Activated CD4-positive, CD25-positive, alpha-beta regulatory T cell treated with anti-CD3 and anti-CD28 coated beads, Interleukin-2, amount 50 U/mL, for 16 hours (primary cell): Measurements from ENCODE around the gene RALBP1.

Source experiments
- DNase-seq: peaks from one replicate; pipeline ENCODE4 v3.0.0-alpha.2; 2020; ENCODE audit warnings: low read depth, low spot score

The RALBP1 gene

GRCh38 chr18:9507565-9508088 is 32.3 kb downstream of the RALBP1 start:
- DNase-seq = no peak

DNA sequence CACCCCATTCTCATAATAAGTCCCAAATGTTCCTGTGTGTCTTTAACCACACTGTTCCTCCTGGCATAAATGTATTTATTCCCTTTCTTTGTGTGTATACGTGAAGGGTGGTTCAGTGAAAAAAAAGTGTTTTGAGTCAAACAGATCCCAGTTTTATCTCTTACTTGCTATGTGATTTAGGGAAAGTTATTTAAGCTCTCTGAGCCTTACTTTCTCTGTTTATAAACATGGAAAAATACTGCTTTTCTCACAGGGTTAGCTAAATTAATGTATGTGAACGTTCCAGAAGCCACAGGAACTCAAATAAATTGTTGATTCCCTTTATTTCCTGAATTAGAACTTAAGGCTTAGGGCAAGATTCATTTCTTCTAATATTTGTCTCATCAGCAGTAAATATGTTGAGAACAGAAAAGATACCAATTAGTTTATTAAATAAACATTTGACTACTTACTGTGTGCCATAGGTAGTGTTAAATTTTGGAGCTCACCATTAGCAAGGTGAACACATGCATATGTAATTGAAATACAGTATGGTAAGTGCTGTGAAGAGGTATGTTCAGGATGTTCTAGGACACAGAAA is 33.2 kb downstream of the RALBP1 start:
- DNase-seq = no peak

DNA sequence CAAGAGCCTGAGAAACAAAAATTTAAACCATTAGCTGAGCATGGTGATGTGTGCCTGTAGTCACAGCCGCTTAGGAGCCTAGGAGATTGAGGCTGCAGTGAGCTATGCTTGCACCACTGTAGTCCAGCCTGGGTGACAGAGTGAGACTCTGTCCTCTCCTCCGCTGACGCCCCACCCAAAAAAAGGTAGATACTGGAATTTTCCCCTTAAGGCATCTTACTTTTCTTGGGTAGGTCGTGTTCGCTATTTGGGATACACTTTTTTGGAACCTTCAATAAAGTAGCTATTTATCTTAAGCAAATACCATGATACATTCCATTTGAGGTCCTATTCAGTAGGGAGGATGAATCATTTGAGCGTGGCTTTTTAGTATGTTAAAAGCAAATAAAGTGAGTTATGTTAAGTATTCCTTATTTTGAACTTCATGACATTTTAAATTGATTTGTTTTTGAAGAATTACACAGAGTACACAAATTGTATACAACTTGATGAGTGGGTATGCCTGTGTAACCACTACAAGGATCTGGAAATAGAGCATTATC is 38.7 kb downstream of the RALBP1 start:
- DNase-seq = no peak

GRCh38 chr18:9516437-9517064 is 41.2 kb downstream of the RALBP1 start:
- no peak for DNase-seq

DNA sequence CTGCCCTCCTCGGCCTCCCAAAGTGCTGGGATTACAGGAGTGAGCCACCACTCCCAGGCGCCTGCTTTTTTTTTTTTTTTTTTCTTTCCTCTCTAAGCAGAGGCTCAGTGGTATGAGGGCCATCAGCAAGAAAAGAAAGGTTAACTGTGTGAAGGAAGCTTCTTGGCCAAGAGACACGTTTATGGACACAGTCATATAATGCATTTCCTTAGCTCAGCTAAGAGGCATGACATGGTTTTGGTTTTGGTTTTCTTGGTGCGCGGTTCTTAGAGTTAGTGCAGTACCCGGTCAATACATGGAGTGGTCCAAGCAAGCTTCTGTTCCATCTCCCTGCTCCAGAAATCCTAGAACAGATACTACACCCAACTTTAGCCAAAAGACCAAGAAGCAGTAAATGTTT is 42.6 kb downstream of the RALBP1 start:
- no peak for DNase-seq

DNA sequence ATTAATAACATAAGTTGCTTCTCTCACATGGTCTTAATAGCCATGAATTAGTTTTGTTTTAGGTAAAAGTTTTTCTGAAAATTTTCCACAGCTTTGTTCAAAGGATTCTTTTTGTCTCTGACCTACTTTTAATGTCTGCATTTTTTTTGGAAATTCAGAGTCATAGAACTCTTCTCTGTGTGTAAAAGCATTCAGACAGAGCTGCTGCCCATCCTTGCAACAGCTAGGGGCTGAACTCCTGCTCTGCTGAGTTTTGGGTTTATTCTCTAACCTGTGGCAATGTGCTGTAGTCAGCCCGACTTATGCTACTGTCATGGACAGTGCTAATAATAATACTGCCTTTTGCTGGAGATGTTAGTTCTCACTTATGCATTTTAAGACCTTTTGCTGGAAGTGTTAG is 44.1 kb downstream of the RALBP1 start:
- DNase-seq = no peak

DNA sequence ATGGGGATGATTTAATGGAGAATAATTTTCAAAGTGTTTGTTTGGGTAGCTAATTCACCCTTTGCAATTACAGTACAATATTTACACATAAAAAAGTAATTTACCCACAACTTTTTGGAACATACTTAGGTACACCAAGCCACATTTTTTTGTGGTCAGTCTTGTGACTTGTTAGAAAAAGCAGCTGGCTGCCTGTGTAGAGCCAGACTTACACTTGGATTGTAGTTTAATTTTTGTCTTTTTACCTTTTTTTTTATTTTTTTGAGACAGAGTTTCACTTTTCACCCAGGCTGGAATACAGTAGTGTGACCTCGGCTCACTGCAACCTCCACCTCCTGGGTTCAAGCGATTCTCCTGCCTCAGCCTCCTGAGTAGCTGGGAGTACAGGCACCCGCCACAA is 45.4 kb downstream of the RALBP1 start:
- DNase-seq = no peak

GRCh38 chr18:9521770-9522169 is 46.5 kb downstream of the RALBP1 start:
- no peak for DNase-seq

DNA sequence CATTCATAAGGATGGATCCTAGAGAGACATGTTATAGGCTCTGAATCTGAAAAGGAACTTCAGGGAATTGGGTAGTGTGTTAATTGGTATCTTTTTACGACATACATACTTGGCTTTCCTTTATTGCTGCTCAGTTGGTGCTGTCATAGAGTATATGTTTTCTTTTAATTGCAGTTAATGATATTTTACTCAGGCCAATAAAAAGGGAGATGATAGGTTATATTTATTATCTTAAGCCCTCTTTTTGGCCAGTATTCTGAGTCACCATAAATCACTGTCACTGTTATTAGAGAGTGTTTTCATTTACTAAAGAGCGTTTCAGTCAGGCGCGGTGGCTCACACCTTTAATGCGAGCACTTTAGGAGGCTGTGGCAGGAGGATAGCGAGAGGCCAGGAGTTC is 47.6 kb downstream of the RALBP1 start:
- no peak for DNase-seq

GRCh38 chr18:9526458-9526857 is 51.1 kb downstream of the RALBP1 start:
- DNase-seq = no peak

GRCh38 chr18:9530226-9531009 is 55.1 kb downstream of the RALBP1 start:
- no peak for DNase-seq

GRCh38 chr18:9531791-9532410 is 56.6 kb downstream of the RALBP1 start:
- no peak for DNase-seq

DNA sequence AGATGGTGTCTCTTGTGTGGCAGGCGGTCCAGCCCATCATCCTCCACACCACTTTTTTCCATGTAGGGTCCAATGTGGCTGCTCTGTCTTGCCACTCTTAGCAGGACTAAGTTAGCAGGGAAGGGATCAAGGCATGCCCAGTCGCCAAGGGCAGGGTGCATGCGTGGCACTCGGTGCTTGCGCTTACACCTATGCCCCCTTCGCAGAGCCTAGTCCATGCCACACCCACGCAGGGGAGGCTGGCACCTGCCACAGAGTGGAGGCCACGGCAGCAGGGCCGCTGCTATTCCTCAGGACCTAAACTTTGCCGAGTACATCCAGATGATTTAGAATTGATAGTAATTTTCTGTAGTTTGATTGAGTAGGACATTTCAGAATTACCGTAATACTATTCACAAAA is 59.5 kb downstream of the RALBP1 start:
- no peak for DNase-seq

DNA sequence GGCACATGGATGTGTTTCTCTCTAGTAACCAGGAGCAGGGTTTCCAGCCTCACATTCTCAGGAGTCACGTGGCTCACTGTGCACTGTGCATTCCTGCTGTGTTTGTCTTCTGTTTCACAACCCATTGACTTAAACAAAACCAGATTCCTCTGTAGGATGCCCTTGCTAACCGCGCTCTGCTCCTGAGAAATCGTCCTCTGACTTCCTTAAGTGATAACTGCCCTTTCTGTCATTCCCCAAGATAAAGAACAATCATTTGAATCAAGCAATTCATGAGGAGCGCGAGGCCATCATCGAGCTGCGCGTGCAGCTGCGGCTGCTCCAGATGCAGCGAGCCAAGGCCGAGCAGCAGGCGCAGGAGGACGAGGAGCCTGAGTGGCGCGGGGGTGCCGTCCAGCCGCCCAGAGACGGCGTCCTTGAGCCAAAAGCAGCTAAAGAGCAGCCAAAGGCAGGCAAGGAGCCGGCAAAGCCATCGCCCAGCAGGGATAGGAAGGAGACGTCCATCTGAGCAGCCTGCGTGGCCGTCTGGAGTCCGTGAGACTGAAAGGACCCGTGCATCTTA is 60.2 kb downstream of the RALBP1 start:
- no peak for DNase-seq

DNA sequence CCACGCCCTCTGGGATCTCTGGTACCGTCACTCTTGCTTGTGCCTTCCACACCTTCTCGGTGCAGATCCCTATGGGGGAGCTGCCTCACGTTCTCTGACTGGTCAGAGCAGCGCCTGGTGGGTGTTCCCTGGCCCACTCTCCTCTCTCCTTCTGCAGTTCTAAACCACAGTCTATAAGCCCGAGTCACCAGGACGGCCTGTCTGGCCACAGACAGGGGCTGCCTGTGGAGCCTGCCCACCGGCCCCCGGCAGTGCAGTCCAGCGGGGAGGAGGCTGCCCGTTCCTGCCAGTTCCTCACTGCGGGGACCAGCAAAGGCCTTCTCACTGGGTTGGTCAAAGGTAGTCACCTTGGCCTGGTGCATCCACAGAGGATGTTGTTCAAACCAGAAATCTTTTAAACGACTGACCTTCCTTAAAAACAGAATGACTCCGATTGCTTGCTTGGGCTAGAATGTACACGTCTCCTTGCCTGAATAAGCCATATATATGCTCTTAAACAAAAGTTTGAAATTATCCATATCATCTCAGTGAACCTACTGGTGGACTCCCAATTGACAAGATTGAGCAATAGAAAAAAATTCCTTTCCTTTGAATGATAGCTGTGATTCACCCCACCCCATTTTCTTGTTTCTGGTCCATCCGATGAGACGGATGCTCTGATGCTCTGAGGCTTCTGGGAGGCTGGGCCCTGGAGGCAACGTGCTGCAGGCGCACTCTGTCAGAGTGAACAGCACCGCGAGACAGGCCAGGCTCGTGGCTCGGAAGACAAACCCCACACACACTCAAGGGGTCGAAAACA is 61.2 kb downstream of the RALBP1 start:
- no peak for DNase-seq

GRCh38 chr18:9537677-9538076 is 62.4 kb downstream of the RALBP1 start:
- DNase-seq = no peak

DNA sequence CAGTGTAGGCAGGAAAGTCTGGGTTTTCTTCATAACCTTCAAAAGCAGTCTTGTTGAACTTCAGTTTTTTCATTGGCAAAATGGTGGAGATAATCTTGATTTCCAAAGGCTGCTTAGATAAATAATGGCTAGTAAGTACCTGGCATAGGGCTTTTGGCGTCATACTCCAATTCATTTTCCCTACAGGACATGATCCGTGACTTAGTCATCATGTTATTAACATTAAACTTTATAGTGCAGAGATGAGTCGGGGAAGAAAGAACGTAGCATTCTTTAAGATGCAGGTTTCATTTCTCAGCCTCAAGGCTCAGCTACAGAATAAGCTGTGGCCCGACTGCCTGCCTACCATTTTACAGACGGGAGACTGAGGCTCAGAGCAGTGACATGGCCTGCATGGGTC is 64.0 kb downstream of the RALBP1 start:
- no peak for DNase-seq

- DNase-seq = no peak
Observed at GRCh38 chr18:9539938-9540337, 64.6 kb downstream of the RALBP1 start.

DNA sequence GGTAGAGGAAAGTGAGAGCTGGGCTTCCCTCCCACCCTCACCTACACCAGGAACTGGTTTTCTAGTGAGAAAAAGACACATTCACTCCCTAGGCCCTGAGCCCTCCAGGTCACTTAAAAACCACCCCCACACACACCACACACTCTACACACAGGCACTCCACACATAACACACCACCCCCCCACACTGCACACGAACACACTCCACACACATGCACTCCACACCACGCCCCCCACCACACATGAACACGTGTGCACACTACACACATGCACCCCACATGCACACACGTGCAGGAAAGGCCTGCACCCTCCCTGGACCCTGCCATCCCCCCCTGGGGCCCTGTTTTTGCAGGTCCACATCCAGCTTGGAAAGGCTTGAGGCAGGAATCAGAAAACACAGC is 67.6 kb downstream of the RALBP1 start:
- DNase-seq = no peak

- no peak for DNase-seq
Observed at GRCh38 chr18:9545029-9545428, 69.7 kb downstream of the RALBP1 start.

- DNase-seq = no peak
Observed at GRCh38 chr18:9546468-9546867, 71.2 kb downstream of the RALBP1 start.
